HepG2 (cell line): ENCODE results near the gene SETD1A. TPM values are rescaled to one million over a fixed set of nuclear protein-coding genes. Genes with fewer than 3 reads are reported as not detected.

Experiments
- ATF4 ChIP-seq, 2 experiments: fragments of 450-650 bp in 1 of 2; sonication (generic) in 1 of 2; formaldehyde crosslinking; IDR thresholded peaks; 2 replicates each; pipeline versions ENCODE4 v1.5.0 to v1.8.0; 2020 to 2022; ENCODE audit warnings: mild to moderate bottlenecking in 1 of 2, missing genetic modification reagents in 1 of 2
- CBX5 ChIP-seq: sonication (generic); formaldehyde crosslinking; IDR thresholded peaks from 2 replicates; pipeline ENCODE4 v1.4.0; 2020; ENCODE audit warnings: missing genetic modification reagents, borderline replicate concordance
- CCDC6 ChIP-seq: sonication (generic); formaldehyde crosslinking; IDR thresholded peaks from 2 replicates; pipeline ENCODE4 v1.8.1; 2022; ENCODE audit warnings: mild to moderate bottlenecking, missing genetic modification reagents, moderate library complexity
- ELF3 ChIP-seq: IDR thresholded peaks from 2 replicates; pipeline ENCODE4 v1.6.1; 2016; ENCODE audit warnings: missing genetic modification reagents, missing compliant biosample characterization
- KDM3A ChIP-seq: IDR thresholded peaks from 2 replicates; pipeline ENCODE4 v1.6.1; 2018; ENCODE audit warnings: low read depth, missing compliant biosample characterization
- NCOR1 ChIP-seq: fragments of 200-600 bp; sonication (generic); IDR thresholded peaks from 2 replicates; pipeline ENCODE4 v1.7.0; 2017; ENCODE audit warnings: antibody characterized with exemption, low read length, borderline replicate concordance
- NONO ChIP-seq, 2 experiments: fragments of 450-650 bp in 1 of 2; sonication (generic) in 1 of 2; formaldehyde crosslinking in 1 of 2; IDR thresholded peaks in 1 of 2; conservative IDR thresholded peaks in 1 of 2; 2 replicates each; pipeline versions ENCODE4 v1.6.1 to v1.8.0; 2017 to 2022; ENCODE audit warnings: mild to moderate bottlenecking in 1 of 2, missing genetic modification reagents in 1 of 2, moderate library complexity in 1 of 2
- ONECUT2 ChIP-seq: sonication (generic); formaldehyde crosslinking; IDR thresholded peaks from 2 replicates; pipeline ENCODE4 v1.4.0; 2020; ENCODE audit warnings: missing genetic modification reagents
- RFX5 ChIP-seq: IDR thresholded peaks from 2 replicates; pipeline ENCODE4 v1.6.1; 2011; ENCODE audit warnings: low read depth, low read length, improper control_type of control experiment
- TBX2 ChIP-seq: sonication (generic); formaldehyde crosslinking; IDR thresholded peaks from 2 replicates; pipeline ENCODE4 v1.5.0; 2020; ENCODE audit warnings: missing genetic modification reagents, mild to moderate bottlenecking, borderline replicate concordance
- ZBTB39 ChIP-seq: sonication (generic); formaldehyde crosslinking; IDR thresholded peaks from 2 replicates; pipeline ENCODE4 v1.5.0; 2020; ENCODE audit warnings: missing genetic modification reagents
- ZFP90 ChIP-seq: sonication (generic); formaldehyde crosslinking; IDR thresholded peaks from 2 replicates; pipeline ENCODE4 v1.8.0; 2022; ENCODE audit warnings: missing genetic modification reagents, mild to moderate bottlenecking, inconsistent platforms, borderline replicate concordance
- ZMAT3 ChIP-seq: sonication (generic); formaldehyde crosslinking; conservative IDR thresholded peaks from 2 replicates; pipeline ENCODE4 v1.7.0; 2021; ENCODE audit warnings: missing genetic modification reagents
- ZNF256 ChIP-seq: sonication (generic); formaldehyde crosslinking; conservative IDR thresholded peaks from 2 replicates; pipeline ENCODE4 v1.4.0; 2020; ENCODE audit warnings: missing genetic modification reagents
- ZNF275 ChIP-seq: sonication (generic); formaldehyde crosslinking; IDR thresholded peaks from 2 replicates; pipeline ENCODE4 v1.8.0; 2022; ENCODE audit warnings: missing genetic modification reagents, mild to moderate bottlenecking, inconsistent platforms, borderline replicate concordance
- ZNF282 ChIP-seq: fragments of 450-650 bp; IDR thresholded peaks from 2 replicates; pipeline ENCODE4 v1.6.1; 2018; ENCODE audit not compliant: partially characterized antibody
- ZNF530 ChIP-seq: sonication (generic); formaldehyde crosslinking; IDR thresholded peaks from 2 replicates; pipeline ENCODE4 v1.5.0; 2020; ENCODE audit warnings: low read depth, mild to moderate bottlenecking, missing genetic modification reagents
- polyA plus RNA-seq, 8 experiments: library from polyadenylated mRNA; depleted of rRNA in 3 of 8; stranded (reverse) in 7 of 8; unstranded in 1 of 8; fragments of >200 nt; fragmentation: Illumina TruSeq in 4 of 8; extraction: Trizol in 4 of 8; gene quantifications; 2 replicates each; pipeline versions ENCODE4 v1.2.1 to v1.2.3, GENCODE V29; 2011 to 2016; ENCODE audit warnings: low read depth in 4 of 8, missing spikeins in 1 of 8, mixed read lengths in 1 of 8; ENCODE audit not compliant: insufficient read depth in 1 of 8
- total RNA-seq, 5 experiments: library from RNA; depleted of rRNA; stranded (reverse); fragments of >200 nt; fragmentation: Illumina TruSeq; extraction: Trizol; gene quantifications; 2 replicates each; pipeline ENCODE4 v1.2.3, GENCODE V29; 2016; ENCODE audit warnings: low read depth in 1 of 5
- TF ChIP-seq, protein P1 (sequence below): sonication (generic); formaldehyde crosslinking; IDR thresholded peaks from 2 replicates; pipeline ENCODE4 v1.5.0; 2020; ENCODE audit warnings: mild to moderate bottlenecking, missing genetic modification reagents
- TF ChIP-seq, protein P2 (sequence below): sonication (generic); formaldehyde crosslinking; IDR thresholded peaks from 2 replicates; pipeline ENCODE4 v1.5.1; 2020; ENCODE audit warnings: mild to moderate bottlenecking, missing genetic modification reagents, moderate library complexity
- TF ChIP-seq, protein P3 (sequence below): sonication (generic); formaldehyde crosslinking; IDR thresholded peaks from 2 replicates; pipeline ENCODE4 v1.9.0; 2021; ENCODE audit warnings: missing genetic modification reagents, mild to moderate bottlenecking, borderline replicate concordance

The SETD1A gene
- total and polyA plus RNA-seq, 2 of the 13 experiments (the other 11 are each of a cell fraction or from before 2014, with no cell fraction given): 3.8 to 5.6 TPM

DNA sequence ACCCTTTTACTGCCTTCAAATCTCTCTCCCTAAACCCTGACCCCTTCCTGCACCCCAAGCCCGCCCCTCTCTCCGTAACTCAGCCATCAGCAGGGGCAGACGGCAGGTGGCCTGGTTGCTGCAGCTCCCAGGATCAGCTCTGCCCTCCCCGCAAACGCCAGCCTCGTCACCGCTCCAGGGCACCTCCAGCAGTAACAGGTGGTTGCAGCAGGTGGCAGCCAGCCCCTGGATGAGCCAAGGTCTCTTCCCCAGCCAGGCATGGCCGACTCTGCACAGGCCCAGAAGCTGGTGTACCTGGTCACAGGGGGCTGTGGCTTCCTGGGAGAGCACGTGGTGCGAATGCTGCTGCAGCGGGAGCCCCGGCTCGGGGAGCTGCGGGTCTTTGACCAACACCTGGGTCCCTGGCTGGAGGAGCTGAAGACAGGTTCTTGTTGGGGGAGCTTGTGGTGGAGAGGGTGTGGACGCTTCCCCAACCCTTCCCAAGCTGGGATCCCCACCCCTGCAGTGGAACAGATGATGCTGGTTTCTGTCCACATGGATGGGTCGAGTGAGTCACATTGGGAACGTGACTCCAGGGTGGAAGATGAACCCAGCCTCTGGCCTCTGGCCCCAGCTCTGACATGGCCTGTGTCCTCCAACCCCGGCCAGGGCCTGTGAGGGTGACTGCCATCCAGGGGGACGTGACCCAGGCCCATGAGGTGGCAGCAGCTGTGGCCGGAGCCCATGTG is 28.0 kb downstream of the SETD1A start (continued):
- TF ChIP-seq ZNF282 (no peak), ELF3 (peak; percentile 53), ZNF275 (CRISPR knock-in tag) (no peak; the same call in 1 of the 2 replicates), ATF4 (CRISPR knock-in tag; IDR thresholded peaks at IDR 0.05) (no peak), KDM3A (peak; percentile 60), ZNF256 (CRISPR knock-in tag) (peak; percentile 87; the same call in 1 of the 2 replicates), TBX2 (CRISPR knock-in tag) (peak; percentile 71; the same call in 1 of the 2 replicates), RFX5 (0 out of 2 replicates have a peak, but pooled peaks have one; percentile 30), ZFP90 (CRISPR knock-in tag) (peak; percentile 75; the same call in 1 of the 2 replicates), ZNF530 (CRISPR knock-in tag) (no peak), CCDC6 (no peak), ZMAT3 (CRISPR knock-in tag) (no peak; the same call in 1 of the 2 replicates), CBX5 (CRISPR knock-in tag) (no peak), ZBTB39 (CRISPR knock-in tag) (no peak), ONECUT2 (no peak), NCOR1 (0 out of 2 replicates have a peak, but pooled peaks have one; percentile 18), NONO (IDR thresholded peaks at IDR 0.05) (no peak), NONO (CRISPR knock-in tag; conservative IDR thresholded peaks at IDR 0.05) (peak; percentile 92)
- TF ChIP-seq, protein P1, sequence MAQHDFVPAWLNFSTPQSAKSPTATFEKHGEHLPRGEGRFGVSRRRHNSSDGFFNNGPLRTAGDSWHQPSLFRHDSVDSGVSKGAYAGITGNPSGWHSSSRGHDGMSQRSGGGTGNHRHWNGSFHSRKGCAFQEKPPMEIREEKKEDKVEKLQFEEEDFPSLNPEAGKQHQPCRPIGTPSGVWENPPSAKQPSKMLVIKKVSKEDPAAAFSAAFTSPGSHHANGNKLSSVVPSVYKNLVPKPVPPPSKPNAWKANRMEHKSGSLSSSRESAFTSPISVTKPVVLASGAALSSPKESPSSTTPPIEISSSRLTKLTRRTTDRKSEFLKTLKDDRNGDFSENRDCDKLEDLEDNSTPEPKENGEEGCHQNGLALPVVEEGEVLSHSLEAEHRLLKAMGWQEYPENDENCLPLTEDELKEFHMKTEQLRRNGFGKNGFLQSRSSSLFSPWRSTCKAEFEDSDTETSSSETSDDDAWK (CRISPR knock-in tag): no peak
- TF ChIP-seq, protein P2, sequence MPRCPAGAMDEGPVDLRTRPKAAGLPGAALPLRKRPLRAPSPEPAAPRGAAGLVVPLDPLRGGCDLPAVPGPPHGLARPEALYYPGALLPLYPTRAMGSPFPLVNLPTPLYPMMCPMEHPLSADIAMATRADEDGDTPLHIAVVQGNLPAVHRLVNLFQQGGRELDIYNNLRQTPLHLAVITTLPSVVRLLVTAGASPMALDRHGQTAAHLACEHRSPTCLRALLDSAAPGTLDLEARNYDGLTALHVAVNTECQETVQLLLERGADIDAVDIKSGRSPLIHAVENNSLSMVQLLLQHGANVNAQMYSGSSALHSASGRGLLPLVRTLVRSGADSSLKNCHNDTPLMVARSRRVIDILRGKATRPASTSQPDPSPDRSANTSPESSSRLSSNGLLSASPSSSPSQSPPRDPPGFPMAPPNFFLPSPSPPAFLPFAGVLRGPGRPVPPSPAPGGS (CRISPR knock-in tag): peak; percentile 90
- TF ChIP-seq, protein P3, sequence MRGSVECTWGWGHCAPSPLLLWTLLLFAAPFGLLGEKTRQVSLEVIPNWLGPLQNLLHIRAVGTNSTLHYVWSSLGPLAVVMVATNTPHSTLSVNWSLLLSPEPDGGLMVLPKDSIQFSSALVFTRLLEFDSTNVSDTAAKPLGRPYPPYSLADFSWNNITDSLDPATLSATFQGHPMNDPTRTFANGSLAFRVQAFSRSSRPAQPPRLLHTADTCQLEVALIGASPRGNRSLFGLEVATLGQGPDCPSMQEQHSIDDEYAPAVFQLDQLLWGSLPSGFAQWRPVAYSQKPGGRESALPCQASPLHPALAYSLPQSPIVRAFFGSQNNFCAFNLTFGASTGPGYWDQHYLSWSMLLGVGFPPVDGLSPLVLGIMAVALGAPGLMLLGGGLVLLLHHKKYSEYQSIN: no peak
